ENCODE data around the gene SNAP25.

The SNAP25 gene

GRCh38 chr20:10303852-10304251, 85.2 kb downstream of the SNAP25 start:
- H3K4me1 ChIP-seq (ENCODE audit: control insufficient read depth, insufficient read depth, low read length), result peaks cover 14% of the 10 kb centered on the region
- POLR2A ChIA-PET, result no interaction called here
- TF ChIP-seq ZNF521 (tag by site-specific recombination; IDR thresholded peaks at IDR 0.05), result no peak
- TF ChIP-seq ZNF704 (tag by site-specific recombination; IDR thresholded peaks at IDR 0.05), result no peak
- no peak for TF ChIP-seq ZNF600 (tag by site-specific recombination; IDR thresholded peaks at IDR 0.05)
- no peak for TF ChIP-seq KLF1 (tag by site-specific recombination; IDR thresholded peaks at IDR 0.05)
- TF ChIP-seq KLF9 (tag by site-specific recombination; IDR thresholded peaks at IDR 0.05; ENCODE audit: low read depth), result no peak
- TF ChIP-seq ZNF184 (tag by site-specific recombination; IDR thresholded peaks at IDR 0.05), result no peak
- no peak for TF ChIP-seq HOXD13 (CRISPR knock-in tag; IDR thresholded peaks at IDR 0.05; ENCODE audit: borderline replicate concordance)
- no peak for TF ChIP-seq GLI2 (tag by site-specific recombination; IDR thresholded peaks at IDR 0.05; ENCODE audit: borderline replicate concordance, low read depth)
- TF ChIP-seq ZBTB21 (tag by site-specific recombination; IDR thresholded peaks at IDR 0.05), result no peak
- TF ChIP-seq ZSCAN30 (tag by site-specific recombination; IDR thresholded peaks at IDR 0.05), result no peak
- H3K9me3 ChIP-seq (ENCODE audit: control insufficient read depth, insufficient read depth, low read depth, low read length), result no peaks in the 10 kb centered on the region
- no peak overlapping the region for H3K4me3 ChIP-seq (ENCODE audit: low read depth, low read length)
- CTCF ChIA-PET, result interaction anchor here (0.6 kb wide), 2 partner anchors 381 to 683 kb away, joined by 4 read pairs; no protein-coding TSS in a partner anchor
- H3K27ac ChIP-seq (ENCODE audit: extremely low read depth, low read depth, low read length), result no peak overlapping the region
- H3K36me3 ChIP-seq (ENCODE audit: control insufficient read depth in 2 of 2, insufficient read depth in 1 of 2, low read length in 2 of 2), result no peaks in the 10 kb centered on the region

GRCh38 chr20:10304471-10305046, 85.9 kb downstream of the SNAP25 start:
- ChIA-PET POLR2A (no interaction called here), CTCF (interaction anchor here (0.6 kb wide), 1 partner anchor 382 kb away, joined by 4 read pairs; no protein-coding TSS in a partner anchor)
- H3K36me3 ChIP-seq (ENCODE audit: control insufficient read depth in 2 of 2, insufficient read depth in 1 of 2, low read length in 2 of 2), result no peaks in the 10 kb centered on the region
- H3K9me3 ChIP-seq (ENCODE audit: control insufficient read depth, insufficient read depth, low read depth, low read length), result no peaks in the 10 kb centered on the region
- no peak overlapping the region for H3K4me3 ChIP-seq (ENCODE audit: low read depth, low read length)
- no peak overlapping the region for H3K27ac ChIP-seq (ENCODE audit: extremely low read depth, low read depth, low read length)
- no peak for TF ChIP-seq KLF7 (tag by site-specific recombination; IDR thresholded peaks at IDR 0.05; ENCODE audit: borderline replicate concordance)
- no peak for TF ChIP-seq ZNF157 (tag by site-specific recombination; IDR thresholded peaks at IDR 0.05)
- TF ChIP-seq SCRT2 (tag by site-specific recombination; IDR thresholded peaks at IDR 0.05), result no peak
- TF ChIP-seq ZNF23 (tag by site-specific recombination; IDR thresholded peaks at IDR 0.05; ENCODE audit: borderline replicate concordance), result no peak
- TF ChIP-seq KLF16 (tag by site-specific recombination; IDR thresholded peaks at IDR 0.05), result no peak
- TF ChIP-seq ZNF114 (tag by site-specific recombination; IDR thresholded peaks at IDR 0.05), result no peak
- TF ChIP-seq ZNF202 (tag by site-specific recombination; IDR thresholded peaks at IDR 0.05; ENCODE audit: borderline replicate concordance), result no peak
- no peak for TF ChIP-seq ZSCAN30 (tag by site-specific recombination; IDR thresholded peaks at IDR 0.05)
- TF ChIP-seq ZNF548 (tag by site-specific recombination; IDR thresholded peaks at IDR 0.05), result no peak
- no peak for TF ChIP-seq ZNF76 (tag by site-specific recombination; IDR thresholded peaks at IDR 0.05; ENCODE audit: borderline replicate concordance, low read depth)
- no peak for TF ChIP-seq ZNF211 (tag by site-specific recombination; IDR thresholded peaks at IDR 0.05; ENCODE audit: low read depth)
- no peak for TF ChIP-seq SCRT1 (tag by site-specific recombination; IDR thresholded peaks at IDR 0.05; ENCODE audit: borderline replicate concordance)
- peaks cover 14% of the 10 kb centered on the region for H3K4me1 ChIP-seq (ENCODE audit: control insufficient read depth, insufficient read depth, low read length)
